Activated CD8-positive, alpha-beta memory T cell treated with anti-CD3 and anti-CD28 coated beads for 36 hours (primary cell): ENCODE data around the gene TWNK. TPM values are rescaled to one million over a fixed set of nuclear protein-coding genes. Genes with fewer than 3 reads are reported as not detected.

Experiments
- CTCF ChIA-PET: fragments of 350-600 bp; sonication (Branson Sonifier 250); formaldehyde crosslinking; loops from one replicate; lab custom pipeline; 2021; ENCODE audit warnings: antibody characterized with exemption; lab: Charles Lee
- POLR2A ChIA-PET: fragments of 350-600 bp; sonication (Branson Sonifier 250); formaldehyde crosslinking; loops from one replicate; lab custom pipeline; 2021; ENCODE audit warnings: antibody characterized with exemption; lab: Charles Lee
- total RNA-seq, 2 experiments: library from RNA; stranded (reverse); gene quantifications; one replicate each; pipeline ENCODE4 v1.2.3, GENCODE V29; 2021

TWNK gene
- total RNA-seq, 2 experiments from 2014 or later, result 41.0 to 42.0 TPM

- ChIA-PET CTCF (interaction anchor here (0.6 to 1.8 kb wide), 4 partner anchors 11 to 1098 kb away, joined by 3 to 10 read pairs (median 4); partner anchors contain the start of gene HIF1AN), POLR2A (interaction anchor here (1.9 kb wide), 1 partner anchor 10 kb away, joined by 6 read pairs; no protein-coding TSS in a partner anchor)
These were observed 756 bp upstream of the TWNK start for GRCh38 chr10:100986623-100986951.

GRCh38 chr10:100987685-100988049, 324 bp downstream of the TWNK start:
- ChIA-PET CTCF (interaction anchor here (0.9 to 1.8 kb wide), 3 partner anchors 10 to 154 kb away, joined by 3 to 10 read pairs (median 4); no protein-coding TSS in a partner anchor), POLR2A (no interaction called here)

- ChIA-PET POLR2A (no interaction called here), CTCF (interaction anchor here (0.9 to 1.2 kb wide), 4 partner anchors 10 to 154 kb away, joined by 3 to 4 read pairs (median 4); no protein-coding TSS in a partner anchor)
These were observed 823 bp downstream of the TWNK start for GRCh38 chr10:100988166-100988565.

GRCh38 chr10:100989088-100989487, 1.7 kb downstream of the TWNK start:
- ChIA-PET POLR2A (no interaction called here), CTCF (interaction anchor here (0.6 to 1.3 kb wide), 4 partner anchors 8 to 180 kb away, joined by 3 to 4 read pairs (median 4); partner anchors contain the start of gene LZTS2)

GRCh38 chr10:100993986-100994708, 6.8 kb downstream of the TWNK start:
- POLR2A ChIA-PET, result no interaction called here
- CTCF ChIA-PET, result no interaction called here

GRCh38 chr10:100995181-100995580, 7.8 kb downstream of the TWNK start:
- CTCF ChIA-PET, result no interaction called here
- POLR2A ChIA-PET, result no interaction called here

- CTCF ChIA-PET, result interaction anchor here (0.6 to 3.9 kb wide), 13 partner anchors 8 to 72 kb away, joined by 3 to 46 read pairs (median 5); partner anchors contain the start of genes MRPL43, PDZD7, SFXN3 and TWNK
- POLR2A ChIA-PET, result interaction anchor here (0.5 to 1.5 kb wide), 3 partner anchors 11 to 168 kb away, joined by 3 to 6 read pairs (median 4); partner anchors contain the start of gene PDZD7
These were observed 9.5 kb downstream of the TWNK start for GRCh38 chr10:100996678-100997359.

- POLR2A ChIA-PET, result interaction anchor here (0.5 to 1.5 kb wide), 3 partner anchors 12 to 169 kb away, joined by 3 to 6 read pairs (median 4); partner anchors contain the start of gene PDZD7
- CTCF ChIA-PET, result interaction anchor here (0.6 to 3.9 kb wide), 14 partner anchors 9 to 71 kb away, joined by 3 to 46 read pairs (median 5); partner anchors contain the start of genes MRPL43, PDZD7, SFXN3 and TWNK
These were observed 10.2 kb downstream of the TWNK start for GRCh38 chr10:100997360-100998182.

GRCh38 chr10:100998183-100998990, 11.0 kb downstream of the TWNK start:
- CTCF ChIA-PET, result interaction anchor here (0.8 to 3.9 kb wide), 11 partner anchors 10 to 70 kb away, joined by 3 to 46 read pairs (median 6); partner anchors contain the start of genes MRPL43, PDZD7, SFXN3 and TWNK

GRCh38 chr10:100998991-100999741, 11.8 kb downstream of the TWNK start:
- ChIA-PET POLR2A (interaction anchor here (0.9 kb wide), 1 partner anchor 29 kb away, joined by 3 read pairs; no protein-coding TSS in a partner anchor), CTCF (interaction anchor here (0.7 to 3.9 kb wide), 10 partner anchors 8 to 30 kb away, joined by 3 to 46 read pairs (median 4); partner anchors contain the start of genes PDZD7 and SFXN3)

More at GRCh38 chr10:100998183-100998990, 11.0 kb downstream of the TWNK start:
- POLR2A ChIA-PET, result no interaction called here

GRCh38 chr10:100999742-101000126, 12.4 kb downstream of the TWNK start, which contains the start of gene LZTS2:
TSS of gene LZTS2 (plus strand) at chr10:100999808. CDS start at chr10:101002539, 2,731 bp downstream.
- ChIA-PET CTCF (interaction anchor here (0.7 to 3.9 kb wide), 7 partner anchors 8 to 30 kb away, joined by 3 to 46 read pairs (median 3); partner anchors contain the start of genes PDZD7 and SFXN3), POLR2A (interaction anchor here (0.9 kb wide), 1 partner anchor 30 kb away, joined by 3 read pairs; no protein-coding TSS in a partner anchor)

- ChIA-PET CTCF (interaction anchor here (0.7 to 3.9 kb wide), 4 partner anchors 11 to 14 kb away, joined by 3 to 36 read pairs (median 9); no protein-coding TSS in a partner anchor), POLR2A (no interaction called here)
These were observed 13.0 kb downstream of the TWNK start for GRCh38 chr10:101000127-101000914.

- ChIA-PET CTCF (interaction anchor here (0.5 to 0.7 kb wide), 2 partner anchors 13 to 40 kb away, joined by 3 to 4 read pairs; no protein-coding TSS in a partner anchor), POLR2A (no interaction called here)
These were observed 13.7 kb downstream of the TWNK start for GRCh38 chr10:101000915-101001658.

- ChIA-PET CTCF (interaction anchor here (0.5 kb wide), 1 partner anchor 39 kb away, joined by 3 read pairs; no protein-coding TSS in a partner anchor), POLR2A (no interaction called here)
These were observed 14.3 kb downstream of the TWNK start for GRCh38 chr10:101001659-101002035.

GRCh38 chr10:101002456-101002855, 15.1 kb downstream of the TWNK start:
- ChIA-PET POLR2A (interaction anchor here (0.6 kb wide), 1 partner anchor 52 kb away, joined by 3 read pairs; no protein-coding TSS in a partner anchor), CTCF (interaction anchor here (0.6 to 2.0 kb wide), 4 partner anchors 10 to 59 kb away, joined by 3 to 10 read pairs (median 4); no protein-coding TSS in a partner anchor)
